NCI-H146 (cell line): ENCODE measurements around the gene CLIC5.
"Not testable (repeated sequence)": the region's sequence is repeated elsewhere in the genome, so short reads cannot be mapped to it uniquely, and the experiment has no call there.

Source experiments
- DNase-seq: peaks from one replicate; lab custom pipeline; 2025; lab: John Stamatoyannopoulos, UW

Gene CLIC5

DNA sequence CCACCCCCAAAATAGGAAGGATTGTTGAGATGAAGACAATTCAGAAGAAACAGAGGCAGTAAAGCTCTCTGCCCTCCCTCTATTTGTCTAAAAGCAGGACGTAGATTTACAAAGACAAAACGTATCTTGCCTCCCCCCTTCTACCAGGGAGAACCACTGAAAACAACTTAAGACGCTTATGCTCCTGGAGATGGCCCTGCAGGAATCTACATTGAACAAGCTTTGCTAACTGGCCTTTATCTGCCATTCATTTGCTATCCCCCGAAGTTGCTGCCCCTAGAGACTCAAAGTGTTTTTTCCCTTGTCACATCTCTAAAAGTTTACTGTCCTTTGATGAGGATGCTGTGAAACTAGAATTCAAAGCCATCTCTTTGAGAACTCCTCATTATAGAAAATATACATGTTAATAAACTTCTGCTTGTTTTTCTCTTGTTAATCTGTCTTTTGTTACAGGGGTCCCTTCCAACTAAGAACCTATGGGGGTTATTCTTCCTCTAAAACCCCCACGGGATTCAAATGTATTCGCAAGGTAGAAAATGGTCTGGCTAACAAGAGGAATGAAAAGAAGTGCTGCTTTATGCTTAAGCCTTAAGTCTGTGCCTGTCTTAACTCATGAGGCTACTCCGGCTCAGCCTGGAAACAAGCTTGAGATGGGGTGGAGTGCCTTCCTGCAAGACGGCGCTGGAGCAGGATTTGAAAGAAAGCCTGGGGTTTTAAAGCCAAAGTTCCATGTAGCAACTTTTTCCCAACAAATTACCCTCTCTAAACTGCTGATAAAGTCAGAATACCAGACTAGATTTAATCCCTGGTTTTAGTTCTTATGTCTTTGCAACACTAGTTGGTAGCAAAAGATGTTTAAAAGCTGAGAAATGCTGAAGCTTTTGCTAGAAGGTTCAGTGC lies 88.0 kb downstream of the CLIC5 start:
- no peak for DNase-seq

DNA sequence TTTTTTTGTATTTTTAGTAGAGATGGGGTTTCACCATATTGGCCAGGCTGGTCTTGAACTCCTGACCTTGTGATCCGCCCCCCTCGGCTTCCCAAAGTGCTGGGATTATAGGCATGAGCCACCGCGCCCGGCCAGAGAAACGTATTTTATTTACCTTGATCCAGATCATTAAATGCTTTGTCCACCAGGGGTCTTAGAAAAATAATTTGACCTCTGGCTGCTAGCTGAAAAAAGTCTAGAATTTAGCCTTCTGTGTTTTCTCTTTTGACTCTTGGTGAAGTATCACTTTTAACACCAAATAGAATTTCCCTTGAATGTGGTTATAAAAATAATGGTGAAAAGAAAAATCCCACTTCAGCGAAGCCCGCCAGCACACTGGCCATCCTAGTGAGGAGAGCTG lies 89.2 kb downstream of the CLIC5 start:
- DNase-seq: not testable (repeated sequence)

DNA sequence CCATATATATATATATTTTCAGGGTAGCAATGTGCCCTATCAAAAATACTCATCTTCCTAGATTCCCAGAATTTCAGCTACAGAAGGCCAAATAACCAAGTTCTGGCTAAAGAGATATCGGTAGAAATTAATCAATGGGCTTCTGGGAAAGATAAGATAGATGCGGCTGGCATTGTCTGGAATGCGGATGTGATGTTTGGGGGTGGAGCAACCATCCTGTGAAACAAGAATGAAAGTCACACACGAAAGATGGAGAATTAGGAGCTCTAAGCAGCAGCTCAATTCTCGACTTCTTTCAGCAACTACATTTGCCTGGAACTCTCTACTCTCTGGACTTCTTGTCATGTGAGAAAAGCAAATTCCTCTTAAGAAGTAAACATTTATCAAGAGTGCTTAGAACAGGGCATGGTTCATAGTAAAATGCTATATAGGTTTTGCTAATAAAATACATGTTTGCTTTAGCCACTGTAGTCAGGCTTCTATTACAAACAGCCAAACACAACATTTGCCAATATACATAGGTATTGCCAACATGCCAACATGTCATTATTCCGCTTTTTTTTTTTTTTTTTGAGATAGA lies 90.8 kb downstream of the CLIC5 start:
- DNase-seq: no peak

DNA sequence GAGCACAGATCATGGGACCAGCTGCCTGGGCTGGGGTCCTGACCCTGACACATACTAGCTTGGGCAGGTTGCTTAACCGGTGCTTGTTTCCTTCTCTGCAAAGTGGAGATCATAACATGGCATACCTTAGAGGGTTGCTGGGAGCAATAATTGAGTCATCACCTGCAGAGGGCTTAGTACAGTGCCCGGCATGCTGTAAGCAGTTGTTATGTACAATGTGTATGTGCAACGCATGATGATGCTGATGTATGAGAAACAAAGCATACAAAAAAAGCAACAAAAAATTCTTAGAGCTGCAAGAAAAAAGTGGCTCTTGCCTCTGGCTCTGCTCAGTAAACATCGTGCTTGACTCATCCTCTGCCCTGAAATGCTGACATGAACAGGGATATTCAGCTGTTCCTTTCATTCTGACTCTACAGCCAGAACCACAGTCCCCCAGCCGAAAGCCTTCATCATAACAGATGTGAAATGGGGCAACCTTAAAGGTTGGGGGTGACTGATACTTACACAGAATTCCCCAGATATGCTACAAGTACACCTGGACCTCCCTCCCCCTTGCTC lies 91.7 kb downstream of the CLIC5 start:
- no peak for DNase-seq

DNA sequence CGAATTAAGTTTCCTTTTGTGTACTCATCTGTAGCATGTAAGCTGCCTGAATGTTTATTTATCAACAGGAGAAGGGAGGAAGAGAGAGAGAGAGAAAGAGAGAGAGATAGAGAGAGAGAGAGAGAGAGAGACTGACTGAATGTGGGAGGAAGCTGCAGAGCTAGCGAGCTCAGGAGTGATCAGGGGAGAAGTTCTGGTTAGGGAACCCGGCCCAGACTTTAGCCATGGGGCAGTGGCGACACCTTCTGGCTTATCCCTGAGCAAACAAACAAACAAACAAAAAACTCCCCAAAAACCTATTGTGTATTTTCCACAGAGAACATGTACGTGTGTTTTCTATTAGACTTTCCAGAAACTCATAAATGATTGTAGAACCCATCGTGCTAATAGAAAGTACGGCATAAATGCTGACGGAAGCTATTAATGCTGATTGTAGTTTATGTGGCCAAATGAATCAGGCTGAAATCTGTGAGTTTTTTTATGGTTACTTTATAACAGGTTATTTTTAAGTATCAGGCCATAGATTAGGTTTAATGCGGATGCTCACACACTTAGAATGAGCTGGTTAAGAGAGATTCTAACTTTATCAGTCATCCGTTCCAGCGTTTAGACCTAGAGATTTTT lies 92.8 kb downstream of the CLIC5 start:
- peak; percentile 1 for DNase-seq

DNA sequence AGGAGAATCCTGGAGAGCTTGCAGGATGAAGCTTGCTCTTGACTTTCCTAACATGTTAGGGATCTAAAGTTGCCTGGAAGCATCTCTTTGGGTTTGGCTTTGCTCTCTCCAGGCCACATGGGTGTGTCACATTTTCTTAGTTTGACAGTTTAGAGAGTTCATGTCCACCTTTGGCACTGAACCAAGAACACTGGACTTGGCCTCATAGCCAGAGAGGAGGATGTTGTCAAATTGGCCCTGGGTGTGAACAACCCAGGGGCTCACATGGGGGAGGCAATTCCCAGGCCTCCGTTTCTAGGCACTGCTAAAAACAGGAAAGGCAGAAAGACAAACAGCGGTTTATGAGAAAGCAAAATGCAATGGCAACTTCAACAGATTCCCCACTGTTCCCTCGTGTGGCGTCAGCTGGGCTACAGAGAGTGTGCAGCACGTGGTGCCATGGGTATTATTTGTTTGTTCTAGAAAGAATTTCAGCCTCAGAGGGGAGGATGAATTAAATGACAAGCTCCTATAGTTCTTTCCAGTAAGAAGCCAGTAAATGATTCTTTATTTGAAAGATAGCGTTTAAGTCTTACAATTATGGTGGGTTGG lies 93.9 kb downstream of the CLIC5 start:
- DNase-seq: no peak

DNA sequence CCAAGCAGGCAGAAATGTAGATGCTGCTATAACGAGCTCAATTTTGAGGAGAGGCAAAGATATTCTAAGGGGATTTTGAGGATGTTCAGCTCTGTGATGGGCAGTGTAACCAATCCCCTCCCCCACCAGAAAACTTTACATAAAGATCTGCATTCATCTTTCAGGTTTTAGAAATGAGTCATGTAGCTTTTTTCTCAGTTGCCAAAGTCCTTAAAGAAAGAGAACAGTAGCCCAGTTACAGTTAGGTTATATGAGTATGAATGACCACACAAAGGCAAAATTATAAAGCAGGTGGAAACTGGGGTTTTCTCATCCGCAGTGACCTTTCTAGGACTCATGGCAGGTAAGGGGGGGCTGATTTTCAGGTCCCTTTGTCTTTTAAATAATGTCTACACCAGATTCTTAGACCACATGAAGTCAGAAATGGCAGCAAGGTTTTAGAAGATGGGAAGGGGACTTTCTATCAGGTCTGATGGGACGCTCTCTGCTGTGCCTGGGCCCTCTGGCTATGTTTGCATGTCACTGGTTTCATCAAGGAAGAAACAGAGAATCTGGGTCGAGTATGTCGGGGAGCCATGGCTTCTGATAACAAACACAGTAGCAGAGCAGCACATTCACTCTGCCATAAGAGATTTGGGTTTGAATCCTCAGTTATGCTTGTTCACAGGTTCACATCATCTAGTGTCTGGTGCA lies 94.7 kb downstream of the CLIC5 start:
- DNase-seq: no peak

DNA sequence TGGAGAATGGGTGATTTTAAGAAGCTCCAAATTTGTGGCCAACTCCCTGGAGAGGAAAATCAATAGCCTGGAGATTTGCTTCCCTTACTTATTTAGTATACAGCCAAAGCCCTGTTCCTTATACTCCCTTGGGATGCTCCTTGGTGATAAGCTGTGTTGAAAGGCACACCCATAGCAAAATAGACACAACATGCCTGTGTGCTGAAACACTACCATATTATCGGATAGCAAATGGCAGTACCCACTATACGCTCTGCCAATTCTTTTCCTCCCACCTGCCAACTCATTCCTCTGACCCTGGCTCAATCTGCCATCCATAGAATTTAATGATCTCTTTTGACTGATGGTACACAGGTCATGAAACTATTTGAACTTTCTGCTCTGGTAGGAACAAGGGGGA lies 98.2 kb downstream of the CLIC5 start:
- DNase-seq: no peak

DNA sequence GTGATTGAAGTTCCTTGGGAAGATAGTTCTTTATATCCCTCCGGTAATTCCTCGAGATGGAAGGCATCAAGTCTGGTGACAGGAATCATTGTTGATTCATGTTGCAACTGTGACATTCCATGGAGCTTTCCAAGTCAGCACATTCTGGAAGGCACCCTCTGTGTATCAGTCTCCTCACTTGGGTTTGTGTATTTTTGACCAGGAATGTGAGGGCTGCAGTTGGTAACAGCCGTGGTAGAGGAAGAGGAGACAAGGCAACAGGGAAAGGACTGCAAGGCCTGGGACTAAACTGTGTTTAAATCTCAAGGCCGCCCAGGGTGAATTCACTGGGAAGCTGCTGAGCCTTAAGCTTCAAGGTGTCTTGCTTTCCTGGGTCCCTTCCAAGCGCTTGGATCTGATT lies 99.0 kb downstream of the CLIC5 start:
- no peak for DNase-seq

DNA sequence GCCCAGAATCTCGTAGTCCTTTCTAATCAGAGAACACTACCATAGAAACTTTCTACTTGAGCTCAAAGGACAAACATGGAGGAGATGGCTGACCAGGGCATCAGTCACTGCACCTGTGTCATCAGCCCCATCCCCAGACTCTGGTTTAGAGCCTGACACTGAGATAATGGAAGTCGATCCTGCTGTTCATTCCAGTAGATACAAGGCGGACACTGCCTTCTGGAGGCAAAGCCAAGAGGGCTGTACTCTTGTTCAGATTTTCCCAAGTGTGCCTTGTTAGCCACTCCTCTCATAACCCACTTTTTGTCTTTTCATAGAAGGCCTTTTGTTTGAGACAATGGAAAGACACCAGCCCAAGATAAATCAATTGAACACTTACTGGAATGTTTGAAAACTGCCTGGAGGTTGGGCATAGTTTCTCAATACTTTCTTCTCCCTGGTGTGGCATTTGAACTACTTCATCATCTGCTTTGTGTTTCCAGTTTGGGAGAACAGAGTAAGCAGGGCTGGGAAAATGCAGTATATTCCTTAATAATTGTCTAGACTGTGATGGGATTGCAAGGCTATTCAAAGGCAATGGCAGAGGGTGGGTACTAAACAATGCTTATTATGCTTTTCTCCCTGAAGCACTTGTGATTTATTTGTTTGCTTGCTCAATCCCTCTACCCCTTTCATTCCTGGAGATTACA lies 99.7 kb downstream of the CLIC5 start:
- DNase-seq: no peak

DNA sequence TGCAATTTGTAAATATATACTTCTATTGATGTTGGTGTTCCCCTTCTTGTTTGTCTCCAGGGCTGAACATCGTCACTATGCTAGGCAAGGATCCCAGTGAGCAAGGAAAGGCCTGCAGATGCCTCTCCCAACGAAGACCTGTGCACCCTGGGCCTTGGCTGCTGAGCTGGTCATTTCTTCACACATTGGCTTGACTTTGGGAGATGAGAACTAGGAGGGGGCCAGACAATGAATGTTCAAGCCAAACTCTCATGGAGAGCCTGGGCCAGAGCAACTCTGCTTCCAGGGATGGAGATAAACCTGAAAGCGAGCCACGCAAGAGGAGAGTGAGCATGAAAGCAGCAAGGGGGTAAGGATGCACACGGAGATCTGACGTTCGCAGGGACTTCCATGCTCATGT lies 104.0 kb downstream of the CLIC5 start:
- DNase-seq: no peak

DNA sequence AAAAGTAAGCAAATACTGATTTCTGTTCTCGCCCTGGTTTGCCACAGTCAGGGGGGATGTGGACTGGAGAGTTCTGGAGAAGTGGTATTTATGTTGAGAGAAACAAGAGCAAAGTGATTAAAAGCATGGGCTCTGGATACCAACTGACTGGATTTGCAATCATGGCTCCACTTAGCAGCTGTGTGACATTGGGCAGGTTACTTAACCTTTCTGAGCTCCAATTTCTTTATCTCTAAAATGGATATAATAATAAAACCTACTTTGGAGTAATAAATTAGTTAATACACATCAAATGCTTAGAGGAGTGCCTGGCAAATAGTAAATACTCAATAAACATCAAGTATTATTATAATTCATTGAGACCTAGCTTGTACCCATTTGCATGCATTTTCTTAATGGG lies 111.7 kb downstream of the CLIC5 start:
- DNase-seq: no peak

DNA sequence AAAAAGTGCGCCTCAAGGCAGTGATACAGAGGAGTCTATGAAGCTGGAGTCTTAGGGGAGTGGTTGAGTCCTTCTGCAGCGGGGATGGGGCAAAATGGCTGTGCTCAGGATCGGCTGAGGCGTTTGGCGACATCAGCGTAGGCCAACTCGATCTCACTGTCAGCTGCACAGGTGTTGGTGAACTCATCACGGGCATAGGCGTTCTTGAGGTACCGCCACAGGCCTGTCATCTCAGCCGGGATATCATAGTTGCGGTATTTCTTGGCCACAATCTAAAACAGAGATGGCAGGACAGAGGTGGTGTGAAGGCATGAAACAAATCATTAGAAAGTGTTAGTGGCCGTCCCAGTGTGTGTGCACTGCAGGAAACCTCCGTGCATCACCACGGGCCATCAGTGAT lies 112.7 kb downstream of the CLIC5 start:
- DNase-seq: no peak

DNA sequence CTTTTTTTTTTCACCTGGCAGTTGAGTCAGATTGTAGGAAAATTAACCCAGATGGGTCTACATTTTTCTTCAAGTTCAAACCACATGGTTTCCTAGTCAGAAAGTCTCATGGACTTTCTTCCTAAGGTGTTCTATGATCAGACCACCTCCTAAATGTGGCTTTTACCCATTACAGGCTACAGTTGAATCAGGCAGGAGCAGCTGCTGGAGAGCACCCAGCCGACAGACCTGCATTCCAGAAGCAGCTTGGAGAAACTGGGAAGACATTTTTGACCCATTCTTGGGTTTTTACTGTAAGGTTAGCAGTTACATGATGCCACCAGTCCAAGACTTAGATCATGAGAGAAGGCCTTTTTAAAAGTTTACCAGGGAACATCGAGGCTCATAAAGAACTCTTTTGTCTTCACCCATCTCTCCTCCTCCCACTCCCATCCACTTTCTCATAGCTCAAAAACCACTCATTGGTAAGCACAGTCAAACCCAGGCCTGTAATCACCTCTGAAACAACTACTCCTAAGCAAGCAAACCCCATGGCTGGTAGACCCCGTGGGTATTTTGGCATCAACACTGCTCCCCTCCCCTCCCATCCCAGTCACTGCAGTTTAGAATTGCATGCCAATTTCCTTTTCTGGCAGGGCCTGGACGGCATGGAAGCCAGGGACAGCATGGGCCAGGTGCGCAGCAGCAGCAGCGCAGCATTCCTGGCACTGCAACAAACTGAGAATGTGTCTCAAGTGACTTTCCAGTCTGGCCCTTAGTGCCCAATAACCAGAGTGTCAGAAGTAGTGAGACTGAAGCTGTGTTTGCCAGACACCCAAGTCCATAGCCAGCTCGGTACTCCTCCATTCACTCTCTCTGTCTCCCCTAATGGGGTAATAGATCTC lies 113.7 kb downstream of the CLIC5 start:
- DNase-seq: no peak

DNA sequence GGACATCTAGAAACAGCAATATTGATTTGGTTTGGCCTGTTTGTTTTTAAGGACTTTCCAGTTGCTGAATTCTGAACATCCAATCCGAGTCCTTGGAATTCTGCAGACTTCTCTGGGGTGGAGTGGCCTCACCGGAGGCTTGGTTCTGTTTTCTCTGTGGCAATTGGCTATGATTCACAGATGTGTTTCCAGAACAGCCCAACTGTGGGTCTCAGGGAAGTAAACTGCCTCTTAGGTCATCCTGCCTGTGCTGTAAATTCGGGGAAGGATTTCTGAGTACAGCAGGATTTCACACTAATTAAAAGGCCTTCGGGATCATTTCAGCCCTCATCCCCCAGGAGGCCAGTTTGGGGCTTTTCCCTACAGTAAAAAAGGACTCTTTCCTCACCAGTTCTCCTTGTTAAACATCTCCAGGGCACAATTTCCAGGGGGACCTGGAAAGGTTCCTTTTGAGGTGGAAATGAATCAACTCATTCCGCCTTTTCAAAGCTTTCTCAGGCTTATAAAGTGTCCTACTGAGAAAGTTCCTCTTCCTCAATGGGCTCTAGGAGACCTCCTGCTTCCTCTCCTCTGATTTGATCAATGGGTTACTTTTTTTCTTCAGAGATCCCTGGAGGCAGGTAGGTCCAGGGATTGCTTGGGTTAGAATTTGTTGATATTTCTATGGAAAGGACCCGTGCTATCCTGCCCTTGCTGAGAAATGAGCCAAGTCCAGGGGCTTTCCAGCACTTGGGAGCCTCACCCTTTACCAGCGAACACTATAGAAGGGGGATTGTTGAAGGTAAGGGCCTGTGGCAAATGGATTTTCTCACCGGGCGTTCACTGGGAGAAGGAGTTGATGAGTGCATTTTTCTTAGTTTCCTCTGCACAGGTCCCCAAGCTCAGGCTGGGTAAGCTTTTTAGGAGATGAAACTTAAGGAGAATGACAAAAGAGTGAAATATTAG lies 114.6 kb downstream of the CLIC5 start:
- DNase-seq: no peak

DNA sequence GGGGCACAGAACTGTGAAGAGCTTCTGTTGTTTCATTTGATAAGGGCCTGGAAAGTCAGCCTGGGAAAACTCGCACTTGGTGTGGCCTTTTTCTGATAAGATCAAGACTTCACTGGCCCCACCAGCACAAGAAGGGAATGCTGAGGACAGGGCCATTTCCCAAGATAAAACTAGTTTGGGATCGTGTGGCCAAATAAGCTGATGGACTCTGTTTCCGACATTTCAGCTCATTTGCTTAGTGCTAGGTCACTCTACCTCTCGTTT lies 116.0 kb downstream of the CLIC5 start:
- no peak for DNase-seq

DNA sequence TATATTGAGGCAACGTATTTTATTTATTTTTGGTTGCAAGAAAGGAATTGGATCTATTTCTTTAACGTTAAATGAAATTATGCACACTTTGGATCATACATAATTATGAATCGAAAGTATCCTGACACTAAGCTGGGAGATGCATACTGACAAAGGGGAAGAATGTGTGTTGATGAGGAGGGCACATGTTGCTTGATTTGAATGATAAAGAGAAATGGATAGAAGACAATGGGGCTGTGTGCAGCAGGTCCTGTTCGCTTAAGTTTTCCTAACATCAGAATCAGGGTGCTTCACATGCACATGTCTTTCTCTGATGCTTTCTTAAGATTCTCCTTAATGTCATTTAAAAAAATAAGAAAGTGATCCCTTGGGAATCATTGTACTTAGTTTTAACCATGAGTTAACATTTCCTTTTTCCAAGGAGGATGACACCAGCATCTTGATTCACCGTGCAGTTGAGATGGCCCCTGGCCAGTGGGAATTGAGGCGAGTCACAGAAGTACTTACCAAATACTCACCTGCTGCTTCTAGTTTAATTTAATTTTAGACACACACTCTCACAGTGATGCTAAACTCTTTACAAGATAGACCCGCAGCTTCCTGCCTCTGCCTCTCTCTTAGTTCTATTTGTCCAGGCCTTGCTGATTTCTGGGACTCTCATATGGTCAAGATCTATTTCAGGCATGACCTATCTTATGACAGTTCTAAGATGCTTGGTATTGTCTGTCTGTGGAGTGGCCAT lies 116.5 kb downstream of the CLIC5 start:
- no peak for DNase-seq

DNA sequence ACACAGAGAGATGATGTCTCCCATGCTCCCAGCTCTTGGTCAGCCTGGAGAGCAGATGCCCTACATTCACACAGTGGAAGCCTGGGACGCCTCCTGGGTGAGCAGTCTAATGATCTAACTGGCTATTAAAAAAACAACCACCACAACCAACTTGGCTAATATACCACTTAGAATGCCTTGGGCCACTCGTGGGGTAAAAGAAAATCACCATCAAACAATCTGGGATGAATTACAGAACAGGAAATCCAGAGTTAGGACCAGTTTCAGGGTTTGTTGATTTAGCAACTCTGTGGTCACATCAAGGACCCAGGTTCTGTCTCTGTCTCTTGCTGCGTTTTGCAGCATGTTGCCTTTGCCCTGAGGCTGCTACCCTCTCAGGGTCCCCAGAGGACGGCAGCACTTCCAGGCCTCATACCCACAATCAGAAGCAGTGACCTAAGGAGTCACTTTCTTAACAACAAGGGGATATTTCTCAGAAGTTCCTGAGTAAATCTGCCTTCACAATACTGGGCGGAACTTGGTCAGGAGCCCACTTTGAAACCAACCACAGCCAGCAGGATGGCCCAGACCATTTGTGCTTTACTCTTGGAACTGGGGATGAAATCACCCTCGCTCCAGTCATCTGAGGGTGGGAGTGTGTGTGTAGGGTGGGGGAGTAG lies 118.7 kb downstream of the CLIC5 start:
- no peak for DNase-seq
